ENCODE measurements around the gene SEPTIN1.

The SEPTIN1 gene

GRCh38 chr16:30335598-30336474 lies 46.5 kb downstream of the SEPTIN1 start:
- DNase-seq = no peak

DNA sequence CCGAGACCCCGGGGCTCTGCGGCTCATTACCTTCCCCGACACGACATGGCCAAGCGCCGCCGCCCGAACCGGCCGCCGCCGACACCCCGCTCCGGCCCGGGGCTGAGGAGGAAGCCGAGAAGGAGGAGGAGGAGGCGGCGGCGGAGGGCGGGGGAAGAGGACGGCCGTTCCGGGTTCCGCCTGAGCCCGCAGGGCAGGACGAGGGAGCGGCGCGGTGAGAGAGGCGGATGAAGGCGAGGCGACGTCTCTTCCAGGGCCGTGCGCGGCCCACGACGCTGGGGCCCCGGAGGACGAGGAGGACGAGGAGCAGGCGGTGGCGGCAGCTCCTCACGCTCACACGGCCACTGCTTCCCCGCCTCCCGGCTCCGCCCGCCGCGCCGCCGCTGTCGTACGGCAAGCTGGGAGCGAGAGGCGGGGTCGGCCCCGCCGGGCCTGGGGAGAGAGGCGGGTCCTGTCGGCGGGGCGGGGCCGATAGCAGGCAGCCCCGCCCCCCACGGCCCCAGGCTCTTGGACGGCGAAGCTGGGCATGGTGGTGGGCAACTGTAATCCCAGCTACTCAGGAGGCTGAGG lies 47.2 kb downstream of the SEPTIN1 start:
- DNase-seq = peak; percentile 59

DNA sequence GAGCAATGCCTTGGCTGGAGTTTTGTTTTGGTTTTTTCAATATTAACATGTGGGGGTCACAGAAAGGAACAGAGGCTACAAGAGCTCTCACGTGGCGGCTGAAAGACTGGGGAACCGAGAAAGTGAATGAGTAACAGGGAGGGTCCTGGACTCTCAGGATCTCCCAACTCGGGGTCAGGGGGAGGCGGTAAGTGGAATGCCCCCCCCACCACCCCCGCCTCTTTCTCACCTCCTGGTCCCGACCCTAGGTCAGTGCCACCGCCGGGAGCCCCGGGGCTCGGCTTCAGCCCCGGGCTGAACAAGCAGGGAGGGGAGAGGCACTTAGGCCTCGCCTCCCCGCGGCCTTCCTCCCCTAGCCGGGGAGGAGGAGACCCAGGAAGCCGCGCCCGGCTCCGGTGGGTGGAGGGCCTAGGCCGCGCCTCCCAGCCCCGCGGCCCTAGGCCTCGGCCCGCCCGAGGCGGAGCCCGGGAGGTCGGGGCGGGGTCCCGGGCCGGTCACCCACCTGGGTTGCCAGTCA lies 47.8 kb downstream of the SEPTIN1 start:
- DNase-seq = peak in 1 of 2 donors; percentile 48
